Neural progenitor cell (in vitro differentiated cells): Measurements from ENCODE around the gene C18orf63. TPM values are rescaled to one million over a fixed set of nuclear protein-coding genes. Genes with fewer than 3 reads are reported as not detected.
"Not testable (repeated sequence)": the region's sequence is repeated elsewhere in the genome, so short reads cannot be mapped to it uniquely, and the experiment has no call there.

Experiments
- DNase-seq: peaks from one replicate; pipeline ENCODE4 v3.0.0-alpha.2; 2016; ENCODE audit warnings: low spot score
- H2AFZ ChIP-seq: fragments of 200-600 bp; sonication (generic); replicated peaks from 2 replicates; pipeline ENCODE4 v1.6.1; 2016; ENCODE audit warnings: antibody characterized with exemption
- H3F3A ChIP-seq: fragments of 200-600 bp; sonication (generic); 2 replicates; pipeline ENCODE4 v1.6.1; 2016; ENCODE audit warnings: antibody characterized with exemption, low read depth
- H3K27ac ChIP-seq: fragments of 200-600 bp; sonication (generic); 2 replicates; pipeline ENCODE4 v1.5.1; 2016; ENCODE audit warnings: mild to moderate bottlenecking
- H3K27me3 ChIP-seq: fragments of 200-600 bp; sonication (generic); 2 replicates; pipeline ENCODE4 v1.6.1; 2016; ENCODE audit warnings: mild to moderate bottlenecking, moderate library complexity
- H3K36me3 ChIP-seq: fragments of 200-600 bp; sonication (generic); 2 replicates; pipeline ENCODE4 v1.5.1; 2016
- H3K4me1 ChIP-seq: fragments of 200-600 bp; sonication (generic); 2 replicates; pipeline ENCODE4 v1.6.1; 2016; ENCODE audit warnings: mixed run types
- H3K4me2 ChIP-seq: fragments of 200-600 bp; sonication (generic); 2 replicates; pipeline ENCODE4 v1.6.1; 2016
- H3K4me3 ChIP-seq: fragments of 200-600 bp; sonication (generic); 2 replicates; pipeline ENCODE4 v1.5.1; 2016
- H3K79me2 ChIP-seq: fragments of 200-600 bp; sonication (generic); 2 replicates; pipeline ENCODE4 v1.6.1; 2016; ENCODE audit warnings: low read depth
- H3K9ac ChIP-seq: fragments of 200-600 bp; sonication (generic); 2 replicates; pipeline ENCODE4 v1.6.1; 2016
- H3K9me3 ChIP-seq: fragments of 200-600 bp; sonication (generic); 2 replicates; pipeline ENCODE4 v1.5.1; 2016; ENCODE audit warnings: low read depth
- H4K20me1 ChIP-seq: fragments of 200-600 bp; sonication (generic); 2 replicates; pipeline ENCODE4 v1.6.1; 2016; ENCODE audit warnings: low read depth
- H3K27ac Mint-ChIP-seq: 3 replicates; pipeline ENCODE4 v1.8.0; 2021; ENCODE audit warnings: mixed read lengths
- H3K27me3 Mint-ChIP-seq: 2 replicates; pipeline ENCODE4 v1.8.0; 2022; ENCODE audit warnings: low read depth, mild to moderate bottlenecking, inconsistent platforms, moderate library complexity, mixed read lengths; ENCODE audit not compliant: insufficient read depth
- H3K36me3 Mint-ChIP-seq: 3 replicates; pipeline ENCODE4 v1.8.0; 2021; ENCODE audit warnings: mixed read lengths
- H3K4me1 Mint-ChIP-seq: 3 replicates; pipeline ENCODE4 v1.8.0; 2021; ENCODE audit warnings: mixed read lengths
- H3K4me3 Mint-ChIP-seq: 3 replicates; pipeline ENCODE4 v1.8.0; 2021; ENCODE audit warnings: mild to moderate bottlenecking, moderate library complexity, mixed read lengths
- H3K9me3 Mint-ChIP-seq: 3 replicates; pipeline ENCODE4 v1.8.0; 2020; ENCODE audit warnings: mixed read lengths
- EZH2 ChIP-seq: fragments of 200-600 bp; sonication (generic); IDR thresholded peaks from 2 replicates; pipeline ENCODE4 v1.6.1; 2017; ENCODE audit warnings: antibody characterized with exemption, mild to moderate bottlenecking, moderate library complexity
- EZH2phosphoT487 ChIP-seq: fragments of 200-600 bp; sonication (generic); IDR thresholded peaks from 2 replicates; pipeline ENCODE4 v1.6.1; 2017; ENCODE audit warnings: antibody characterized with exemption
- total RNA-seq: library from RNA; depleted of rRNA; stranded (reverse); fragments of >200 nt; gene quantifications from 2 replicates; pipeline ENCODE4 v1.2.3, GENCODE V29; 2015; ENCODE audit warnings: low replicate concordance
- TF ChIP-seq, protein P1 (sequence below): fragments of 200-600 bp; sonication (generic); IDR thresholded peaks from 2 replicates; pipeline ENCODE4 v1.5.1; 2017; ENCODE audit warnings: antibody characterized with exemption, mild to moderate bottlenecking

Gene C18orf63
- total RNA-seq, 1 donor from 2014 or later, result not detected

- Histone ChIP-seq H3K27me3 (no peaks in the 10 kb centered on the region), H3K9me3 (no peaks in the 10 kb centered on the region), H4K20me1 (no peaks in the 10 kb centered on the region), H2AFZ (no peak overlapping the region), H3K9ac (no peak overlapping the region), H3K4me3 (no peak overlapping the region), H3K27ac (no peak overlapping the region), H3K79me2 (no peaks in the 10 kb centered on the region), H3K36me3 (no peaks in the 10 kb centered on the region), H3F3A (no peaks in the 10 kb centered on the region), H3K4me1 (no peaks in the 10 kb centered on the region), H3K4me2 (no peak overlapping the region)
- H3K36me3 Mint-ChIP-seq, result no peaks in the 10 kb centered on the region
- TF ChIP-seq, protein P1, sequence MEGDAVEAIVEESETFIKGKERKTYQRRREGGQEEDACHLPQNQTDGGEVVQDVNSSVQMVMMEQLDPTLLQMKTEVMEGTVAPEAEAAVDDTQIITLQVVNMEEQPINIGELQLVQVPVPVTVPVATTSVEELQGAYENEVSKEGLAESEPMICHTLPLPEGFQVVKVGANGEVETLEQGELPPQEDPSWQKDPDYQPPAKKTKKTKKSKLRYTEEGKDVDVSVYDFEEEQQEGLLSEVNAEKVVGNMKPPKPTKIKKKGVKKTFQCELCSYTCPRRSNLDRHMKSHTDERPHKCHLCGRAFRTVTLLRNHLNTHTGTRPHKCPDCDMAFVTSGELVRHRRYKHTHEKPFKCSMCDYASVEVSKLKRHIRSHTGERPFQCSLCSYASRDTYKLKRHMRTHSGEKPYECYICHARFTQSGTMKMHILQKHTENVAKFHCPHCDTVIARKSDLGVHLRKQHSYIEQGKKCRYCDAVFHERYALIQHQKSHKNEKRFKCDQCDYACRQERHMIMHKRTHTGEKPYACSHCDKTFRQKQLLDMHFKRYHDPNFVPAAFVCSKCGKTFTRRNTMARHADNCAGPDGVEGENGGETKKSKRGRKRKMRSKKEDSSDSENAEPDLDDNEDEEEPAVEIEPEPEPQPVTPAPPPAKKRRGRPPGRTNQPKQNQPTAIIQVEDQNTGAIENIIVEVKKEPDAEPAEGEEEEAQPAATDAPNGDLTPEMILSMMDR, result no peak
- TF ChIP-seq EZH2phosphoT487 (no peak), EZH2 (no peak)
- DNase-seq, result no peak
- H3K4me1 Mint-ChIP-seq, result no peaks in the 10 kb centered on the region
- H3K4me3 Mint-ChIP-seq, result no peak overlapping the region
- H3K27me3 Mint-ChIP-seq, result peaks cover 2% of the 10 kb centered on the region
- peaks cover 6% of the 10 kb centered on the region for H3K9me3 Mint-ChIP-seq
- no peak overlapping the region for H3K27ac Mint-ChIP-seq
Observed at GRCh38 chr18:74314759-74315463, 728 bp upstream of the C18orf63 start.

DNA sequence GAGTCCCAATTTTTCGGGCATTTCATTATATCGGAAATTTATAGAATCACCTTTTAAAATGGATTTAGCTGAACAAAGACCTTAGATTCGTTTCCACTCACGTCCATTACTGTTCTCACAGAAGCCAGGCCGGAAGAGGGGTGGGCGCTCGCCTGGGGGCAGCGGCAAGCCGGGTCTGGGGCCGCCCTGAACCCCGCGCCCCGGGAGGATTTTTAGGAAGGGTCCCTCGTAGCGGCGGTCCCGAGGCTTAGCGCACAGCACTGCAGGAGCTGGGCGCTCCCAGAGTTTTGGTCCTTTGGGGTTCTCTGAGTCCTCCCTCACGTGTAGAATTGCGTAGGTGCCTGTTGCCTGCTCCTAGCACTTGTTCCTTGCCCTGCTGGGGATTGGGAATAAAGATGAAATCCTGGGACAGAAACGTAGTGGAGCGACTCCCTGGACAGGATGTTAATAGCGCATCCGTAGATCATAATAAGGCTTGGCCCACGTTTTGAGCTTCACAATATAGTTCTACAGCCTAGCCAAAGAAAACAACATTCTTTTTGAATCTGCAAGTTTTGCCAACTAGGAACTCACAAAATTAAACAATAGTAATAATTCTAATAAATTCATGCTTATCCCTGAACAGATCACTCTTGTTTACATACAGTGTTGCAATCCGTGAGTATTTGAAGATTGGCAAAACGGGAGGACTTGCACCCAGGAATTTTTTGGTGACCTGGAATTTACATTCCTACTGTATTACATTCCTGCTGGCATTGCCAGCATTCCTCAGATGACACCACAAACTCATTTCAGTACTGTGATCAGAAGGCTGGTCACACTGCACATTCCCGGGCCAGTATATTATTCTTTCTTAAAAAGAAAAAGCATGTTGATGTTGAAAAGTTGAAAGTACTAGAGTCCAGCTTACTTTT, 875 bp downstream of the C18orf63 start:
- Histone ChIP-seq H3K27me3 (no peaks in the 10 kb centered on the region), H3K36me3 (no peaks in the 10 kb centered on the region), H3K27ac (no peak overlapping the region), H4K20me1 (no peaks in the 10 kb centered on the region), H3K4me3 (no peak overlapping the region), H3K4me1 (no peaks in the 10 kb centered on the region), H3K4me2 (no peak overlapping the region), H3K9ac (no peak overlapping the region), H2AFZ (no peak overlapping the region), H3K79me2 (no peaks in the 10 kb centered on the region), H3F3A (no peaks in the 10 kb centered on the region), H3K9me3 (no peaks in the 10 kb centered on the region)
- TF ChIP-seq, protein P1, result no peak
- TF ChIP-seq EZH2 (no peak), EZH2phosphoT487 (no peak)
- no peaks in the 10 kb centered on the region for H3K36me3 Mint-ChIP-seq
- H3K27me3 Mint-ChIP-seq, result peaks cover 2% of the 10 kb centered on the region
- DNase-seq, result no peak
- H3K9me3 Mint-ChIP-seq, result peaks cover 4% of the 10 kb centered on the region
- H3K27ac Mint-ChIP-seq, result no peak overlapping the region
- H3K4me1 Mint-ChIP-seq, result no peaks in the 10 kb centered on the region
- no peak overlapping the region for H3K4me3 Mint-ChIP-seq

DNA sequence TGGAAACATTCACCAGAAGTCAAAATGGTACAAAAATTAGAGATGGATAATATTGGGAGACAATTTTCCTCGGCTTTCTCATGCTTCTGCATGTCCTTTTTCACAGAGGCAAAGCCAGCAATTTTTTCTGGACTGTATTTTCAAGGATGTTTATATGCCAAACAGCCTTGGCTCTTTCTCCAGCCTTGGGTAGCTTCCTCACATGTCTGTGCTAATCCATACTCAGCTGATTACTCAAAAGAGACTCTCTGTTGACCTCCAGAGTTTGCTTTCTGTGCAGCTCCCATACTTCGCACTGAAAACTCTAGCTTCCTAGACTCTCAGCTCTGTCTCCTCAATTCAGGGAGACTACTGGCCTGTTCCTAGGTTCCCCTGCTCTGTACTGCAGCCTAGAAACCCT, 10.6 kb downstream of the C18orf63 start:
- no peak overlapping the region for H3K27ac ChIP-seq
- Mint-ChIP-seq H3K36me3 (no peaks in the 10 kb centered on the region), H3K27ac (no peak overlapping the region), H3K9me3 (no peaks in the 10 kb centered on the region), H3K27me3 (no peaks in the 10 kb centered on the region), H3K4me1 (peaks cover 2% of the 10 kb centered on the region), H3K4me3 (no peak overlapping the region)
- peaks cover 15% of the 10 kb centered on the region for H3K4me1 ChIP-seq
- DNase-seq, result no peak
- H3F3A ChIP-seq, result peaks cover 6% of the 10 kb centered on the region
- H3K79me2 ChIP-seq, result no peaks in the 10 kb centered on the region
- peak overlapping the region; percentile 17 for H3K4me2 ChIP-seq
- H3K9ac ChIP-seq, result no peak overlapping the region
- H3K36me3 ChIP-seq, result no peaks in the 10 kb centered on the region
- no peaks in the 10 kb centered on the region for H3K27me3 ChIP-seq
- TF ChIP-seq EZH2phosphoT487 (no peak), EZH2 (no peak)
- TF ChIP-seq, protein P1, result no peak
- H4K20me1 ChIP-seq, result no peaks in the 10 kb centered on the region
- H3K4me3 ChIP-seq, result no peak overlapping the region
- no peaks in the 10 kb centered on the region for H3K9me3 ChIP-seq
- H2AFZ ChIP-seq, result peak overlapping the region; percentile 46

DNA sequence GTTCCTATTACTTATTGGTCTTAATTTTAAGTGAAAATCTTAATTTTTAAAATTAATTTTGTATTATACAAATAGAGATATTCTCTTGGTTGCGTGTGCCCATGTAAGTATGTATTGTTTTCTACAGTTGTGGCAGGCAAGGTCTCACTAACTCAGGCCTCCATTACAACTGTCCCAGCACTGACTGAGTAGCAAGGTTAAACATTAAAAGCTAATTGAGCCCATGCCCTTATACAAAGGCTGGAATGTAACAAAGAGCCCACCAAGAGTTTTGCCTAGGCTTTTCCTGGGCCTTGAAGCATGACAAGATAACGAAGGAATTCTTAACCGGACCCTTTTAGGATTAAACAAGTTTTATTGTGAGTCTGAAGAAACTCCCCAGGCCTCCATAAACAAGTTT, 11.2 kb downstream of the C18orf63 start:
- DNase-seq, result peak; percentile 19
- H3K27me3 Mint-ChIP-seq, H3K36me3 Mint-ChIP-seq, H4K20me1 ChIP-seq, H3K4me3 Mint-ChIP-seq, H2AFZ ChIP-seq, H3F3A ChIP-seq, H3K9ac ChIP-seq, H3K4me1 Mint-ChIP-seq, H3K9me3 Mint-ChIP-seq, H3K9me3 ChIP-seq, H3K79me2 ChIP-seq, H3K4me3 ChIP-seq, H3K36me3 ChIP-seq, H3K27ac ChIP-seq, H3K27ac Mint-ChIP-seq, H3K27me3 ChIP-seq: not testable (repeated sequence)
- Histone ChIP-seq H3K4me1 (peaks cover 15% of the 10 kb centered on the region), H3K4me2 (peak overlapping the region; percentile 17)
